D721Med (cell line): Measurements from ENCODE around the gene CHIC2.
A peak's percentile ranks its signal among the peaks of the same experiment; 100 is the strongest.
"Not testable (repeated sequence)": the region's sequence is repeated elsewhere in the genome, so short reads cannot be mapped to it uniquely, and the experiment has no call there.

Experiments used
- DNase-seq: peaks from one replicate; pipeline ENCODE4 v3.0.0; 2011; ENCODE audit warnings: low spot score; ENCODE audit not compliant: insufficient read length
- FAIRE-seq: peaks from 2 replicates; lab custom pipeline; 2011; peaks lifted over from hg19 to GRCh38; lab: Jason Lieb, UNC
- TF ChIP-seq, protein P1 (sequence below): IDR thresholded peaks from 2 replicates; pipeline ENCODE4 v1.5.1; 2012; ENCODE audit warnings: mild to moderate bottlenecking, control low read depth; ENCODE audit not compliant: insufficient read depth; ENCODE audit errors: missing control alignments

The CHIC2 gene

DNA sequence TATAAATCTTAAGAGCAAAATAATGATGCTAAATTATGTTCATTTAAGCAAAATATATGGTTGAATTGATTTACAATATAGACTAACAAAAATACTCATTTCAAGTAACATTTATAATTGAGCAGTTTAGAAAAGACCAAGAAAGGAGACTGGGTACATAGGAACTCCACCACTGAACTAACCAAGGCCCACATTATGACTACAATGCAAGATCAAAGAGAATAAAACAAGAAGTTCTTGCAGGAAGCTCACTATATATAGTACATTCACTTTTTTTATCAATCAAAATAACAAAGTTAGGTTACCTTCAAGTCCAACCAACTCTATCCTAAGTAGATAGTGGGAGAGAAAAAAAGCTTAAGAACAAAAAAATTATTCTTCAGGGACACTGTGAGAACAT lies 8.0 kb downstream of the CHIC2 start:
- TF ChIP-seq, protein P1, sequence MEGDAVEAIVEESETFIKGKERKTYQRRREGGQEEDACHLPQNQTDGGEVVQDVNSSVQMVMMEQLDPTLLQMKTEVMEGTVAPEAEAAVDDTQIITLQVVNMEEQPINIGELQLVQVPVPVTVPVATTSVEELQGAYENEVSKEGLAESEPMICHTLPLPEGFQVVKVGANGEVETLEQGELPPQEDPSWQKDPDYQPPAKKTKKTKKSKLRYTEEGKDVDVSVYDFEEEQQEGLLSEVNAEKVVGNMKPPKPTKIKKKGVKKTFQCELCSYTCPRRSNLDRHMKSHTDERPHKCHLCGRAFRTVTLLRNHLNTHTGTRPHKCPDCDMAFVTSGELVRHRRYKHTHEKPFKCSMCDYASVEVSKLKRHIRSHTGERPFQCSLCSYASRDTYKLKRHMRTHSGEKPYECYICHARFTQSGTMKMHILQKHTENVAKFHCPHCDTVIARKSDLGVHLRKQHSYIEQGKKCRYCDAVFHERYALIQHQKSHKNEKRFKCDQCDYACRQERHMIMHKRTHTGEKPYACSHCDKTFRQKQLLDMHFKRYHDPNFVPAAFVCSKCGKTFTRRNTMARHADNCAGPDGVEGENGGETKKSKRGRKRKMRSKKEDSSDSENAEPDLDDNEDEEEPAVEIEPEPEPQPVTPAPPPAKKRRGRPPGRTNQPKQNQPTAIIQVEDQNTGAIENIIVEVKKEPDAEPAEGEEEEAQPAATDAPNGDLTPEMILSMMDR = no peak
- no peak for FAIRE-seq
- no peak for DNase-seq

- FAIRE-seq (no peak), DNase-seq (no peak)
- TF ChIP-seq, protein P1 = no peak
Observed at GRCh38 chr4:54055494-54055893, 8.9 kb downstream of the CHIC2 start.

- no peak for DNase-seq
- TF ChIP-seq, protein P1 = no peak
- peak; percentile 21 for FAIRE-seq
Observed at GRCh38 chr4:54054501-54054900, 9.9 kb downstream of the CHIC2 start.

GRCh38 chr4:54053322-54053721 lies 11.1 kb downstream of the CHIC2 start:
- not testable (repeated sequence) for DNase-seq, FAIRE-seq

GRCh38 chr4:54050214-54050904 lies 14.0 kb downstream of the CHIC2 start:
- FAIRE-seq = no peak
- TF ChIP-seq, protein P1 = no peak
- no peak for DNase-seq

- not testable (repeated sequence) for FAIRE-seq, DNase-seq
Observed at GRCh38 chr4:54043630-54044029, 20.8 kb downstream of the CHIC2 start.

GRCh38 chr4:54041933-54042332 lies 22.5 kb downstream of the CHIC2 start:
- TF ChIP-seq, protein P1 = no peak
- no peak for DNase-seq
- FAIRE-seq = peak; percentile 55

GRCh38 chr4:54041100-54041499 lies 23.3 kb downstream of the CHIC2 start:
- no peak for DNase-seq
- TF ChIP-seq, protein P1 = no peak
- FAIRE-seq = peak; percentile 48
